GM10266 (cell line): Measurements from ENCODE around the gene ANKRD28.

Experiments
- DNase-seq: peaks from one replicate; pipeline ENCODE4 v3.0.0; 2012; ENCODE audit errors: extremely low spot score
- CTCF ChIP-seq: IDR thresholded peaks from 2 replicates; pipeline ENCODE4 v1.5.1; 2012; ENCODE audit warnings: mild to moderate bottlenecking, low read depth; ENCODE audit not compliant: control insufficient read depth, insufficient read depth; ENCODE audit errors: missing control alignments

Gene ANKRD28

GRCh38 chr3:15654891-15655290 is 142.9 kb downstream of the ANKRD28 start:
- TF ChIP-seq CTCF: no peak
- DNase-seq: no peak

GRCh38 chr3:15654127-15654526 is 143.7 kb downstream of the ANKRD28 start:
- DNase-seq: no peak
- no peak for TF ChIP-seq CTCF

- no peak for DNase-seq
- no peak for TF ChIP-seq CTCF
Observed at GRCh38 chr3:15653321-15653720, 144.5 kb downstream of the ANKRD28 start.

- TF ChIP-seq CTCF: no peak
- DNase-seq: no peak
Observed at GRCh38 chr3:15651396-15651795, 146.4 kb downstream of the ANKRD28 start.

- DNase-seq: no peak
- no peak for TF ChIP-seq CTCF
Observed at GRCh38 chr3:15649858-15650257, 147.9 kb downstream of the ANKRD28 start.

- DNase-seq: no peak
- no peak for TF ChIP-seq CTCF
Observed at GRCh38 chr3:15649341-15649740, 148.4 kb downstream of the ANKRD28 start.

- peak; percentile 51 for DNase-seq
- TF ChIP-seq CTCF: no peak
Observed at GRCh38 chr3:15647611-15648167, 150.1 kb downstream of the ANKRD28 start.
